ENCODE results near the gene SLCO2B1.

Gene SLCO2B1

DNA sequence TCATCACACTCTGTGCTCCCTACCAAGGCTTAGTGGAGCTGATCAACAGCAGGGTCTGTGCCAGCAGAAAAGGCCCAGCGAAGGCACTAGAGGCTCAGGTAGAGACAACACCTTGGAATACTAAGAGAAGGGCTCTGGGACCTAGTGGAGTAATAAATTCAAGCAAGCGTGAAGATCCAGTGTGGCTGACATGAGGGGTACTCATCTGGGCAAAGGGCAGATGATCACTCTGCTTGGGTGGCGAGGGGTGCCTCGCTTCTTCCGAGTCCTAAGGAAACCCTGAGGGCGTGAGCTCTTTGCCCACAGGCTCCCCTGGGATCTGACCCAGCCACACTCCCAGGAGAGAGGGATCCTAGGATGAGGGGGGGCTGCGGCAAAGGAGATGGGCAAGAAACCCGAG, 86.1 kb downstream of the SLCO2B1 start:
- no peak for DNase-seq
- Histone ChIP-seq H3K27me3 (replicated peaks; ENCODE audit: control insufficient read depth, insufficient read depth, low read length, poor library complexity, severe bottlenecking) (peaks cover 10% of the 10 kb centered on the region), H3K4me1 (ENCODE audit: control insufficient read depth, insufficient read depth, low read length, poor library complexity, severe bottlenecking) (peaks cover 7% of the 10 kb centered on the region), H3K4me3 (ENCODE audit: insufficient read depth, low read depth, low read length, poor library complexity, severe bottlenecking) (no peak overlapping the region), H3K27ac (ENCODE audit: insufficient read depth, low read length, poor library complexity, severe bottlenecking) (no peak overlapping the region), H3K36me3 (ENCODE audit: control insufficient read depth, insufficient read depth, low read length) (no peaks in the 10 kb centered on the region), H3K9me3 (ENCODE audit: control insufficient read depth, low read length) (no peaks in the 10 kb centered on the region)

DNA sequence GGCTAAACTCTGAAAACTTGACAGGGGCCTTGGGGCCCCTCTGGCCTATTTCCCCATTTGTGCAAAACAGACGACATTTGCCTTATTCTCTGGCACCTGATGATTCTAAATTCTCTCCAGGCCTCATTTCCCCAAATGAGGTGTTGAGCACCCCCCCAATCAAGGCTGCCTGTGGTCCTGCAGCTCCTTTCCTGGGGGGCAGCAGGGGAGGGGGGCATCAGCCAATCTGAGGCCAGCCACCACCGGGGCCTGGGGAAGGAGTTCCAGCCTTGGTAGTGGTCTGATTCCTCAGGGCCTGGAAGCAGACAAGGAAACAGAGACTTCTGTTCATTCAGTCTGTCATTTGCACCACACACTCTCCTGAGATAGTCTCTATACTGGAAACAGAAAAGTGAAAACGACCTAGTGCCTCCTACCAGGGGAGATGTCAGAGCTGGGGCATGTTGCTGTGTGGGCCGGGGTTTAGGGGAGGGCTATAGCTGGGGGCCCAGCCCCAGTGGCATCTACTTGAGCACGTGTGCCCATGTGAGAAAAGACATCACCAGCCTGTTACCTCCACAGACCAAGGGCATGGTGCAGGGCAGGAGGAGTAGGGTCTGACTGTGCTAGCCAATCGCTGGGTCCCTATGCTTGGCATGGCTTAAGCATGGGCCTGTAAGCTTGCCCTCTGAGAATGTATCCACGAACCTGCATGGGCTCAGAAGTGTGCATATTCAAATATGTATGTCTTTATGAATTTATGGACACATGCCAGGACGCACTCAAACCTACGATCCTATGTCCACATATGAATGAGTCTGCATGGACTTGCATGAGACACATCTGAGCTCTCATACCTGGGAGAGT, 87.9 kb downstream of the SLCO2B1 start:
- Histone ChIP-seq H3K36me3 (ENCODE audit: control insufficient read depth, insufficient read depth, low read length) (no peaks in the 10 kb centered on the region), H3K4me3 (ENCODE audit: insufficient read depth, low read depth, low read length, poor library complexity, severe bottlenecking) (no peak overlapping the region), H3K27me3 (replicated peaks; ENCODE audit: control insufficient read depth, insufficient read depth, low read length, poor library complexity, severe bottlenecking) (peaks cover 16% of the 10 kb centered on the region), H3K27ac (ENCODE audit: insufficient read depth, low read length, poor library complexity, severe bottlenecking) (no peak overlapping the region), H3K9me3 (ENCODE audit: control insufficient read depth, low read length) (no peaks in the 10 kb centered on the region), H3K4me1 (ENCODE audit: control insufficient read depth, insufficient read depth, low read length, poor library complexity, severe bottlenecking) (peaks cover 7% of the 10 kb centered on the region)
- DNase-seq, result no peak

DNA sequence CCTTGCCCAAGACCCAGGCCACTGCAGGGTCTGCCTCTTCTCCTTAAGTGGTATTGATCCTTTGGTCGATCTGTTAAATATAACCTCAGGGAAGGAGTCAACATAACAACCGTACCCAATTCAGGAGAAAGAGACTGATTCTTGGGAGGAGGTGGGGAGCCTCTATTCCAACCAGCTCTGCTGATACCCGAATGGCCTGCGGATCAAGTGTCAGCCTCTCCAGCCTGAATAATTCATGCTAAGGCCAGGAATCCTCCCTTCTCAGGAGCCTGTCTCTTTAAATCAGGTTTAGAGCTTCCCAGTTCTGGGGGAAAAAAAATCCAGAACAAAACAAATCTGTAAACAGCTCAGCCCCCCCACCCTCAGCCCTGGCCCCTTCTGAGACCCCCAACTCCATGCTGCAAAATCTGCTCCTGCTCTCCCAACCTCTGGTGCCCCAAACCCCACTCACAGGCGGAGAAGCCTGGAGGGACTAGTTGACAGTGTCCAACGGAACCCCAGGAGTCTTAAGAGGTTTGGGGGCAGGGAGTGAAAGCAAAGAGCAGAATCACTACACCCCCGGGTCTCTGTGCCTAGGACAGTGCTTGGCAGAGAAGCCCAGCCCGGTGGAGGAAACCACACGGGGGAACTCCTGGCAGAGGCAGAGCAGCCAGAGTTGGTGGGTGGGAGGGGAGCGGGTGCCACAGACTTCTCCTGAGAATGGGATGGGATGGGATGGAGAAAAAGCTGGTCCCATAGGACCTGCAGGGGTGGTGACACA, 88.8 kb downstream of the SLCO2B1 start:
- Histone ChIP-seq H3K9me3 (ENCODE audit: control insufficient read depth, low read length) (no peaks in the 10 kb centered on the region), H3K27ac (ENCODE audit: insufficient read depth, low read length, poor library complexity, severe bottlenecking) (no peak overlapping the region), H3K27me3 (replicated peaks; ENCODE audit: control insufficient read depth, insufficient read depth, low read length, poor library complexity, severe bottlenecking) (peaks cover 16% of the 10 kb centered on the region), H3K36me3 (ENCODE audit: control insufficient read depth, insufficient read depth, low read length) (no peaks in the 10 kb centered on the region), H3K4me3 (ENCODE audit: insufficient read depth, low read depth, low read length, poor library complexity, severe bottlenecking) (peak overlapping the region; percentile 56), H3K4me1 (ENCODE audit: control insufficient read depth, insufficient read depth, low read length, poor library complexity, severe bottlenecking) (peaks cover 7% of the 10 kb centered on the region)
- no peak for DNase-seq

DNA sequence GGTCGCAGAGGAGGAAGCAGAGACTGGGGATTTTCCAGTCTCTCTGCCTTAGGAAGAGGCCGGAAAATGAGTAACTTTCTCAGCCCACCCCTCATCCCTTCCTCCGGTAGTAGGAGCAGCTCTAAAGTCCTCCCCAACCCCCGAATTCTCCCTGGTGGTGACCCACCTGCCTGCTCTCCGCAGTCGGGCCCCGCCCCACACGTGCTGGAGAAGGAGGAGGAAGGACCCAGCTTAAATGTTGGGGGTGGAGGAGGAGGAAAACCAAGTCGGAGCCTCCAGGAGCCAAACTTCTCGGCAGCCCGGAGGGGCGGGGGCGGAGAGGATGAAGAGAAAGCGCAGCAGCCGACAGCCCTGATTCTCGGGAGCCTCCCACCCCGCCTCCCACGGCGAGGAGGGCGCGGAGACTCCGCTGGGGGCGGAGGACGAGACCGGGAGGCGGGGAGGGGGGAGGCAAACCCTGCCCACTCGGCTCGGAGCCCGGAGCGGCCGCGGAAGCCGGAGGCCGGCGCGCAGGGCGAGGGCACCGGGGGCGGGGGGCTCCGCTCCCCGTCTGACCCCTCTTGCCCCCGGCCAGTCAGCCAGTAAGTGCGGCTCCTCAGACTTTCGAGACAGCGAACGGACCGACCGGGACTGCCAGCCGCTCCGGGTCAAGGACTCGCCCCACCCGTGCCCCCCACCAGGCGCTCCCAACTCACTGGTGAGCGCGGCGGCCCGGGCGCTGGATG, 89.6 kb downstream of the SLCO2B1 start, which contains the start of gene TPBGL:
TSS of gene TPBGL (plus strand) at position 464 of the 725 bp plus-strand sequence. CDS start 276 bp downstream, outside the sequence.
- Histone ChIP-seq H3K27me3 (replicated peaks; ENCODE audit: control insufficient read depth, insufficient read depth, low read length, poor library complexity, severe bottlenecking) (peaks cover 16% of the 10 kb centered on the region), H3K27ac (ENCODE audit: insufficient read depth, low read length, poor library complexity, severe bottlenecking) (no peak within 1 kb of the TSS), H3K4me3 (ENCODE audit: insufficient read depth, low read depth, low read length, poor library complexity, severe bottlenecking) (peak within 1 kb of the TSS; percentile 56), H3K36me3 (ENCODE audit: control insufficient read depth, insufficient read depth, low read length) (no peaks in the 10 kb centered on the region), H3K4me1 (ENCODE audit: control insufficient read depth, insufficient read depth, low read length, poor library complexity, severe bottlenecking) (peaks cover 7% of the 10 kb centered on the region), H3K9me3 (ENCODE audit: control insufficient read depth, low read length) (no peaks in the 10 kb centered on the region)
- DNase-seq, result no peak

DNA sequence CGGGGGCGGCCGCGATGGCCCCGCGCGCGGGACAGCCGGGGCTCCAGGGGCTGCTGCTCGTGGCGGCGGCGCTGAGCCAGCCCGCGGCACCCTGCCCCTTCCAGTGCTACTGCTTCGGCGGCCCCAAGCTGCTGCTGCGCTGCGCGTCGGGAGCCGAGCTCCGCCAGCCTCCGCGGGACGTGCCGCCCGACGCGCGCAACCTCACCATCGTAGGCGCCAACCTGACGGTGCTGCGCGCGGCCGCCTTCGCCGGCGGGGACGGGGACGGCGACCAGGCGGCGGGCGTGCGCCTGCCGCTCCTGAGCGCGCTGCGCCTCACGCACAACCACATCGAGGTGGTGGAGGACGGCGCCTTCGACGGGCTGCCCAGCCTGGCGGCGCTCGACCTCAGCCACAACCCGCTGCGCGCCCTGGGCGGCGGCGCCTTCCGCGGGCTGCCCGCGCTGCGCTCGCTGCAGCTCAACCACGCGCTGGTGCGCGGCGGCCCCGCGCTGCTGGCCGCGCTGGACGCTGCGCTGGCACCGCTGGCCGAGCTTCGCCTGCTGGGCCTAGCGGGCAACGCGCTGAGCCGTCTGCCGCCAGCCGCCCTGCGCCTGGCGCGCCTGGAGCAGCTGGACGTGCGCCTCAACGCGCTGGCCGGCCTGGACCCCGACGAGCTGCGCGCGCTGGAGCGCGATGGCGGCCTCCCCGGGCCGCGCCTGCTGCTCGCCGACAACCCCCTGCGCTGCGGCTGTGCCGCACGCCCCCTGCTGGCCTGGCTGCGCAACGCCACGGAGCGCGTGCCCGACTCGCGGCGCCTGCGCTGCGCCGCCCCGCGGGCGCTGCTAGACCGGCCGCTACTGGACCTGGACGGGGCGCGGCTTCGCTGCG, 90.4 kb downstream of the SLCO2B1 start:
- H3K36me3 ChIP-seq (ENCODE audit: control insufficient read depth, insufficient read depth, low read length), result no peaks in the 10 kb centered on the region
- H3K27ac ChIP-seq (ENCODE audit: insufficient read depth, low read length, poor library complexity, severe bottlenecking), result no peak overlapping the region
- H3K4me1 ChIP-seq (ENCODE audit: control insufficient read depth, insufficient read depth, low read length, poor library complexity, severe bottlenecking), result peaks cover 7% of the 10 kb centered on the region
- peaks cover 16% of the 10 kb centered on the region for H3K27me3 ChIP-seq (replicated peaks; ENCODE audit: control insufficient read depth, insufficient read depth, low read length, poor library complexity, severe bottlenecking)
- H3K4me3 ChIP-seq (ENCODE audit: insufficient read depth, low read depth, low read length, poor library complexity, severe bottlenecking), result peak overlapping the region; percentile 56
- DNase-seq, result peak; percentile 66 to 76 (median 68)
- no peaks in the 10 kb centered on the region for H3K9me3 ChIP-seq (ENCODE audit: control insufficient read depth, low read length)

DNA sequence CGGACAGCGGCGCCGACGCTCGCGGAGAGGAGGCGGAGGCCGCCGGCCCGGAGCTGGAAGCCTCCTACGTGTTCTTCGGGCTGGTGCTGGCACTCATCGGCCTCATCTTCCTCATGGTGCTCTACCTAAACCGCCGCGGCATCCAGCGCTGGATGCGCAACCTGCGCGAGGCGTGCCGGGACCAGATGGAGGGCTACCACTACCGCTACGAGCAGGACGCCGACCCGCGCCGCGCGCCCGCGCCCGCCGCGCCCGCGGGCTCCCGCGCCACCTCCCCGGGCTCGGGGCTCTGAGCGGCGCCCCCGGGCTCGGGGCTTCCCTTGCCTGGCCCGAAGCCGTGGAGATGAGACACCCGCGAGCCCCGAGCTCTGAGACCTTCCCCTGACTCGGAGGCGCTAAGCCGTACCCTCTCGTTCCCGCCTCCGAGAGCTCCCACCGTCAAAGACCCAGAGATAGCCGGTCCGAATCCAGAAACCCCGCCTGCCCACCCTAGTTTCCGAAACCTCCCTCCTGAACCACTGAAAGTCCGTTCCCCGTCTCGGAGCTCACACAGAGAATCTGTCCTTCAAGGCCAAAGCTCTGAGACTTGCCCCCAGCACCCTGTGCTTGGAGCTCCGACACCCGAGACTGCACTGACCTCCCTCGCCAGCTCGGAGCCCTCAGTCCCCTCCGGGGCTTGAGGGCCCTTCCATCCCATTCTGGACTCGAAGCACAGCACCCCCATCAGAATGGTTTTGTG, 91.2 kb downstream of the SLCO2B1 start:
- DNase-seq, result no peak
- no peaks in the 10 kb centered on the region for H3K36me3 ChIP-seq (ENCODE audit: control insufficient read depth, insufficient read depth, low read length)
- peak overlapping the region; percentile 48 for H3K4me3 ChIP-seq (ENCODE audit: insufficient read depth, low read depth, low read length, poor library complexity, severe bottlenecking)
- H3K27ac ChIP-seq (ENCODE audit: insufficient read depth, low read length, poor library complexity, severe bottlenecking), result no peak overlapping the region
- peaks cover 7% of the 10 kb centered on the region for H3K4me1 ChIP-seq (ENCODE audit: control insufficient read depth, insufficient read depth, low read length, poor library complexity, severe bottlenecking)
- H3K9me3 ChIP-seq (ENCODE audit: control insufficient read depth, low read length), result no peaks in the 10 kb centered on the region
- H3K27me3 ChIP-seq (replicated peaks; ENCODE audit: control insufficient read depth, insufficient read depth, low read length, poor library complexity, severe bottlenecking), result peaks cover 16% of the 10 kb centered on the region

DNA sequence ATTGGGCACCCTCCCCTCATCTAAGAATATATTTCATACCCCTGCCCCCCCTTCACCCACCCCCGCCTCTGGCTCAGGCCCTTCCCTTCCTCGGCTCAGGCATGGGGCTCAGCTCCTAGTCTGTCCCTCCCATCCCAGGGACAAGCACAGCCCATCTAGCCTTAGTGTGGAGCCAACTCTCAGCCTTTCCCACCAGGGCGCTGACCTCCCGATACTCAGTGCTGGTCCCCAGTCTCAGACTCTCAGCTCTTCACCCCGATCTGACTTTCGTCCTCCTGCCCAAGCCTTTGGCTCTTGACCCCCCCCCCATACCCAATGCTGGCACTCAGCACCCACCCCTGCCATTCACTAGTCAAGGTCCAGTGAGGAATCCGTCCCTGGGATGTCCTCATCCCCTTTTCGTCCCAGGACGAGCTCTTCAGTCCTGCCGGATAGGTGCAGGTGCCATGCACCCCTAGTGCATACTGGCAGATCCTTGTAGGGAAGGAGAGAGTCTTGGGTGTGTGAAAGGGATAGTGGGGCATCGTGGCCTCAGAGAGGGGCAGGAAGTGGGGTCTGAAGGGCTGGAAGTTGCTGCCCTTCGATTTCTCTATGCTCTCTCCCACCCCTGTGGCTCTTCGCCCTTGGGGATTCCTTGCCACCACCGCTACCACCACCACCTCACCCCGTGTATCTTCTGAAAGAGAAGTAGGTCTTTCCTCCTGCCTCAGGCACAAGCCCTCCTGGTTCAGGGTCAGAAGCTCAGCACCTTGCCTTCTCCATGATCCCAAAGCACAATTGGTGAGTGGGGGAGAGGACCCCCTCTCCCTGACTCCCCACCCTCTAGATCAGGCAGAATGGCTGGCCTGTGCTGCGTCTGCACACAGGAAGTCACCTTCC, 92.1 kb downstream of the SLCO2B1 start:
- H3K27ac ChIP-seq (ENCODE audit: insufficient read depth, low read length, poor library complexity, severe bottlenecking), result no peak overlapping the region
- H3K9me3 ChIP-seq (ENCODE audit: control insufficient read depth, low read length), result no peaks in the 10 kb centered on the region
- peaks cover 16% of the 10 kb centered on the region for H3K27me3 ChIP-seq (replicated peaks; ENCODE audit: control insufficient read depth, insufficient read depth, low read length, poor library complexity, severe bottlenecking)

DNA sequence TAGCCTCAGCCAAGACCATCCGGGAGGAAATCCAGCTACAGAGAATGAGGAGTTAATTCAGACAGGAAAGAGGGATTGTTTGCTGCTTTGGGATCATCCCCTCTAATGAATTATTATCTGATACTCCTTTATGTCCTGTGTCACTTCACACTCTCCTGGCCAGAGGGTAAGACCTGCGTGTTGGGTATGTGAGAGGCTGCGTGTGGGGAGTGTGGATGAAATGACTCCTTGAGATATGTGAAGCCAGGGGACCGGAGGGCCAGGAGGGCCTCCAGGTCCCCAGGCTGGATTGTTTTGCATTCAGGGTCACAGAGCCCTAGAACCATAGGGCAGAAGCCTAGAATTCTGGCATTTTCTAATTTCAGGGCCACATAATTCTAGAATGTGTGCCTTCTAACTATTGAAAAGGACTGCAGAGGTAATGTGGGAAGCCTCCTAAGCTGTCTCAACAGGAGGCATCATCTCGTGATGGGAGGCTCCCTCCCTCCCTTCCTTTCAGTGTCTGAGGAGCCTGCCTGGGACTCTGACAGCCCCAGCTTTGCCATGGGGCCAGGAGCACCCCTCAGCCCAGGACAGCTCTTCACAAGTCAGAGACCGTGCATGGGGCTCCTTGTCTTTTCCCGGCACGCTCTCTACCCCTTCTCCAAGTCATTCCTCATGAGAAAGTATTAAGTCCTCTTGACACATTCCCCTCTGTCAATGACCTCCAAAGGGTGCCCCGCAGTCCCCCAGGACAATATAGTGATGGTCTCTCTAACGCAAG, 93.3 kb downstream of the SLCO2B1 start:
- H3K9me3 ChIP-seq (ENCODE audit: control insufficient read depth, low read length), result no peaks in the 10 kb centered on the region
- DNase-seq, result no peak
- H3K36me3 ChIP-seq (ENCODE audit: control insufficient read depth, insufficient read depth, low read length), result no peaks in the 10 kb centered on the region
- H3K27me3 ChIP-seq (replicated peaks; ENCODE audit: control insufficient read depth, insufficient read depth, low read length, poor library complexity, severe bottlenecking), result peaks cover 16% of the 10 kb centered on the region
- no peak overlapping the region for H3K27ac ChIP-seq (ENCODE audit: insufficient read depth, low read length, poor library complexity, severe bottlenecking)
- peaks cover 7% of the 10 kb centered on the region for H3K4me1 ChIP-seq (ENCODE audit: control insufficient read depth, insufficient read depth, low read length, poor library complexity, severe bottlenecking)
- H3K4me3 ChIP-seq (ENCODE audit: insufficient read depth, low read depth, low read length, poor library complexity, severe bottlenecking), result no peak overlapping the region

More for the DNA sequence above, 92.1 kb downstream of the SLCO2B1 start:
- Histone ChIP-seq H3K36me3 (ENCODE audit: control insufficient read depth, insufficient read depth, low read length) (no peaks in the 10 kb centered on the region), H3K4me3 (ENCODE audit: insufficient read depth, low read depth, low read length, poor library complexity, severe bottlenecking) (no peak overlapping the region), H3K4me1 (ENCODE audit: control insufficient read depth, insufficient read depth, low read length, poor library complexity, severe bottlenecking) (peaks cover 7% of the 10 kb centered on the region)
- no peak for DNase-seq
